Breast epithelium (tissue), 3 donors: ENCODE results near the gene ATP10B.

ENCODE experiments used
- POLR2AphosphoS5 ChIP-seq, 3 donors: sonication (generic); formaldehyde crosslinking; IDR thresholded peaks; one replicate each; pipeline ENCODE4 v1.6.1; 2017; ENCODE audit warnings: antibody characterized with exemption in 3 of 3
- TF ChIP-seq, protein P1 (sequence below), 3 donors: fragments of 450-650 bp; IDR thresholded peaks; one replicate each; pipeline ENCODE4 v1.5.1; 2016 to 2017; ENCODE audit warnings: antibody characterized with exemption in 3 of 3, mild to moderate bottlenecking in 3 of 3, moderate library complexity in 3 of 3

DNA sequence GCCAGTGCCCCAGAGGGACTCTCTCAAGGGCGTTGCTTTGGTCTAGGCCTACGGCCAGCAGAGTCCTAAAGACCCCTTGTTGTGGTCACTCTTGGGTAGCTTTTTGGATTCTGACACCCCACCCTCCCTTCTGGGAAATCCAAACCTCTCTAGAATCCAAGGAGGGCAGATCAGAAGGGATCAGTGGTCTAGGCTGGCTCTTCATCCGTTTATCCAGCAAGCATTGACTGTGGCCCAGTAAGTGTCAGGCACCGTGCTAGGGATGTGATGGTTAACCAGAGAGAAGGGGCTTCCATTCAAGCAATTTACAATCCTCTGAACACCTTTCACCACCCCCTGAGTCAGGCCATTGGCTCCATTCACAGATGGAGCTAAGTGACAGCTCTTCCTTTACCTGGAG, 249.3 kb downstream of the ATP10B start:
- TF ChIP-seq POLR2AphosphoS5 (IDR thresholded peaks at IDR 0.05) = no peak
- TF ChIP-seq, protein P1, sequence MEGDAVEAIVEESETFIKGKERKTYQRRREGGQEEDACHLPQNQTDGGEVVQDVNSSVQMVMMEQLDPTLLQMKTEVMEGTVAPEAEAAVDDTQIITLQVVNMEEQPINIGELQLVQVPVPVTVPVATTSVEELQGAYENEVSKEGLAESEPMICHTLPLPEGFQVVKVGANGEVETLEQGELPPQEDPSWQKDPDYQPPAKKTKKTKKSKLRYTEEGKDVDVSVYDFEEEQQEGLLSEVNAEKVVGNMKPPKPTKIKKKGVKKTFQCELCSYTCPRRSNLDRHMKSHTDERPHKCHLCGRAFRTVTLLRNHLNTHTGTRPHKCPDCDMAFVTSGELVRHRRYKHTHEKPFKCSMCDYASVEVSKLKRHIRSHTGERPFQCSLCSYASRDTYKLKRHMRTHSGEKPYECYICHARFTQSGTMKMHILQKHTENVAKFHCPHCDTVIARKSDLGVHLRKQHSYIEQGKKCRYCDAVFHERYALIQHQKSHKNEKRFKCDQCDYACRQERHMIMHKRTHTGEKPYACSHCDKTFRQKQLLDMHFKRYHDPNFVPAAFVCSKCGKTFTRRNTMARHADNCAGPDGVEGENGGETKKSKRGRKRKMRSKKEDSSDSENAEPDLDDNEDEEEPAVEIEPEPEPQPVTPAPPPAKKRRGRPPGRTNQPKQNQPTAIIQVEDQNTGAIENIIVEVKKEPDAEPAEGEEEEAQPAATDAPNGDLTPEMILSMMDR (IDR thresholded peaks at IDR 0.05) = no peak
